GM12878 (cell line): ENCODE measurements around the gene REP15. TPM values are rescaled to one million over a fixed set of nuclear protein-coding genes. Genes with fewer than 3 reads are reported as not detected.

ENCODE experiments used
- ATAC-seq: fragments of 200-7000 bp; cut with Tn5 transposase; 3 replicates; pipeline ENCODE4 v1.9.1; 2020; ENCODE audit warnings: mild to moderate bottlenecking, moderate library complexity
- BruUV-seq: library from RNA; stranded (reverse); fragments of 400-500 nt; replicated peaks from 2 replicates; lab custom pipeline; 2021; lab: Mats Ljungman, UMichigan
- CTCF ChIA-PET: fragments of 300-600 bp; sonication (Branson Sonifier 250); formaldehyde crosslinking; extraction: SDS; loops from one replicate; lab custom pipeline; 2021; ENCODE audit warnings: inconsistent platforms; lab: Yijun Ruan, JAX
- POLR2A ChIA-PET: fragments of 350-600 bp; formaldehyde crosslinking; extraction: SDS; loops from one replicate; lab custom pipeline; 2021; ENCODE audit warnings: inconsistent platforms; lab: Charles Lee
- RAD21 ChIA-PET: fragments of 300-600 bp; sonication (Branson Sonifier 250); formaldehyde crosslinking; loops from one replicate; lab custom pipeline; 2023; ENCODE audit warnings: antibody characterized with exemption; ENCODE audit not compliant: unreplicated experiment; lab: Charles Lee
- SMC1A ChIA-PET: fragments of 300-600 bp; sonication (Branson Sonifier 250); formaldehyde crosslinking; loops from one replicate; lab custom pipeline; 2023; ENCODE audit not compliant: unreplicated experiment, uncharacterized antibody; lab: Charles Lee
- DNase-seq: peaks from one replicate; pipeline ENCODE4 v3.0.0-alpha.2; 2011; ENCODE audit warnings: low read depth, low spot score
- FAIRE-seq: peaks from 3 replicates; lab custom pipeline; 2011; peaks lifted over from hg19 to GRCh38; lab: Jason Lieb, UNC
- H2AFZ ChIP-seq: 2 replicates; pipeline ENCODE4 v1.6.0; 2011; ENCODE audit warnings: low read depth, low read length, control low read depth; ENCODE audit not compliant: control insufficient read depth
- H3K27ac ChIP-seq: 2 replicates; pipeline ENCODE4 v1.5.1; 2011; ENCODE audit warnings: control low read depth; ENCODE audit not compliant: control insufficient read depth, insufficient read depth
- H3K27me3 ChIP-seq, 2 experiments: replicated peaks in 1 of 2; 2 replicates each; pipeline versions ENCODE4 v1.6.0 to v1.6.1; 2011; ENCODE audit warnings: low read length in 1 of 2; ENCODE audit not compliant: control insufficient read depth in 2 of 2, insufficient read depth in 2 of 2
- H3K36me3 ChIP-seq, 2 experiments: 2 replicates each; pipeline ENCODE4 v1.5.1; 2011; ENCODE audit warnings: low read length in 1 of 2; ENCODE audit not compliant: control insufficient read depth in 2 of 2, insufficient read depth in 2 of 2
- H3K4me1 ChIP-seq: 2 replicates; pipeline ENCODE4 v1.6.1; 2011; ENCODE audit warnings: mild to moderate bottlenecking, low read length, moderate library complexity, mixed read lengths; ENCODE audit not compliant: control insufficient read depth, insufficient read depth
- H3K4me2 ChIP-seq: 2 replicates; pipeline ENCODE4 v1.6.0; 2011; ENCODE audit warnings: control low read depth; ENCODE audit not compliant: control insufficient read depth, insufficient read depth
- H3K4me3 ChIP-seq: fragments of 200-600 bp; sonication (generic); 2 replicates; pipeline ENCODE4 v1.5.1; 2016
- H3K79me2 ChIP-seq: 2 replicates; pipeline ENCODE4 v1.6.0; 2011; ENCODE audit warnings: low read length; ENCODE audit not compliant: control insufficient read depth, insufficient read depth
- H3K9ac ChIP-seq: 2 replicates; pipeline ENCODE4 v1.8.0; 2011; ENCODE audit warnings: low read length, control low read depth, mixed read lengths; ENCODE audit not compliant: control insufficient read depth, insufficient read depth
- H3K9me3 ChIP-seq: replicated peaks from 3 replicates; pipeline ENCODE4 v1.5.1; 2011; ENCODE audit warnings: mild to moderate bottlenecking, low read length; ENCODE audit not compliant: control insufficient read depth, insufficient read depth
- H4K20me1 ChIP-seq: 2 replicates; pipeline ENCODE4 v1.6.0; 2011; ENCODE audit not compliant: control insufficient read depth, insufficient read depth
- BHLHE40 ChIP-seq, 2 experiments: fragments of 450-650 bp in 1 of 2; IDR thresholded peaks; 2 replicates each; pipeline ENCODE4 v1.6.1; 2011 to 2017; ENCODE audit warnings: low read depth in 2 of 2, borderline replicate concordance in 1 of 2, improper control_type of control experiment in 1 of 2, low read length in 1 of 2, mild to moderate bottlenecking in 1 of 2
- BMI1 ChIP-seq: fragments of 450-650 bp; IDR thresholded peaks from 2 replicates; pipeline ENCODE4 v1.6.1; 2016; ENCODE audit warnings: mild to moderate bottlenecking, moderate library complexity, borderline replicate concordance
- MTA2 ChIP-seq: fragments of 450-650 bp; IDR thresholded peaks from 2 replicates; pipeline ENCODE4 v1.6.1; 2016; ENCODE audit warnings: low read depth, mild to moderate bottlenecking, moderate library complexity
- NBN ChIP-seq: fragments of 450-650 bp; IDR thresholded peaks from 2 replicates; pipeline ENCODE4 v1.6.1; 2016
- POLR2AphosphoS2 ChIP-seq: IDR thresholded peaks from 2 replicates; pipeline ENCODE4 v1.6.1; 2011; ENCODE audit warnings: low read depth, mild to moderate bottlenecking, low read length, improper control_type of control experiment, moderate library complexity
- SIX5 ChIP-seq: IDR thresholded peaks from 2 replicates; pipeline ENCODE4 v1.6.1; 2011; ENCODE audit warnings: mild to moderate bottlenecking, low read depth, low read length, moderate library complexity; ENCODE audit not compliant: severe bottlenecking
- SMAD1 ChIP-seq: fragments of 450-650 bp; IDR thresholded peaks from 2 replicates; pipeline ENCODE4 v1.6.1; 2018; ENCODE audit warnings: mild to moderate bottlenecking, low read depth; ENCODE audit not compliant: partially characterized antibody
- WGBS: methylation state at CpG from one replicate; pipeline ENCODE4 v1.1.6; 2016; ENCODE audit warnings: low lambda C conversion rate; ENCODE audit not compliant: insufficient replicate concordance, insufficient coverage; ENCODE audit errors: missing lambda C conversion rate; 5-methylcytosine and 5-hydroxymethylcytosine counted together
- in situ Hi-C: fragments of 300-500 bp; cut with MboI; formaldehyde crosslinking; loops from 9 replicates; pipeline ENCODE4 v1.14.3; 2018; ENCODE audit warnings: mixed read lengths
- intact Hi-C: fragments of 100-400 bp; cut with micrococcal nuclease; formaldehyde crosslinking; loops from one replicate; pipeline ENCODE4 v1.14.2; 2022; ENCODE audit not compliant: unreplicated experiment
- polyA plus RNA-seq, 11 experiments: library from polyadenylated mRNA; depleted of rRNA in 4 of 11; unstranded in 6 of 11; stranded (reverse) in 5 of 11; fragments of >200 nt; fragmentation: Nextera tagmentation in 4 of 11; fragmentation: Illumina TruSeq in 1 of 11; extraction: Ambion mirVana in 4 of 11; extraction: Trizol in 1 of 11; gene quantifications; 1 replicate in 1 of 11; 2 replicates in 10 of 11; pipeline versions ENCODE4 v1.2.1 to v1.2.3, GENCODE V29; 2011 to 2016; ENCODE audit warnings: inconsistent platforms in 2 of 11, missing spikeins in 2 of 11, low read depth in 1 of 11
- total RNA-seq, 4 experiments: library from RNA; depleted of rRNA in 3 of 4; stranded (reverse); fragments of >200 nt in 3 of 4; fragmentation: Illumina TruSeq in 1 of 4; extraction: Trizol in 1 of 4; gene quantifications; 2 replicates each; pipeline versions ENCODE4 v1.2.1 to v1.2.3, GENCODE V29; 2013 to 2021
- TF ChIP-seq, protein P1 (sequence below): fragments of 450-650 bp; IDR thresholded peaks from 2 replicates; pipeline ENCODE4 v1.6.1; 2018; ENCODE audit warnings: borderline replicate concordance, mild to moderate bottlenecking; ENCODE audit not compliant: partially characterized antibody

Gene REP15
- total and polyA plus RNA-seq, 10 of the 15 experiments (the other 5 are each of a cell fraction or from before 2014, with no cell fraction given): not detected

DNA sequence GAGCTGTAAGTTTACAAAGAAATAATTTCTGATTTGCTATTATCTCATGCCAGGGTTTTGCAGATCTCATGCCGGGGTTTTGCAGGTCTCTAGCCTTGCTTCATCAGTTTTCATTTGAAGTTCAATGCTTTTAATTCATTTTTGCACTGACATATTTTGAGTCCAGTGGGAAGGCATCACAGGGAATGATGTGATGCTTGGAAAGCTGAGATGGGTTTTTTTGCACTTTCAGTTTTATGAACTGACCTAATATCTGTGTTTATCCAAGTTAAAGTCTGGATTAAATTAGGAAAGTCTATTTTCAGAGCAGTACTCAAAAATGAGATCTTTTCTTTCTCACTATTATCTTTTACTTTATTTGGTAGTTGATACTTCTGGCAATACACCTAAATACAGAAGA is 23.6 kb upstream of the REP15 start:
- FAIRE-seq: no peak
- intact Hi-C loops (no loop called here), in situ Hi-C loops (loop anchor here (25.0 kb wide), 1 partner anchor 235 kb away; the partner anchor contains the start of gene SMCO2)
- no peak overlapping the region for H3K4me2 ChIP-seq
- ChIA-PET RAD21 (no interaction called here), CTCF (interaction anchor here (1.1 kb wide), 1 partner anchor 238 kb away, joined by 4 read pairs; no protein-coding TSS in a partner anchor), SMC1A (no interaction called here), POLR2A (no interaction called here)
- no peaks in the 10 kb centered on the region for H3K4me1 ChIP-seq
- H3K79me2 ChIP-seq: no peaks in the 10 kb centered on the region
- H3K9ac ChIP-seq: no peak overlapping the region
- DNase-seq: no peak
- TF ChIP-seq NBN (no peak), POLR2AphosphoS2 (no peak), SMAD1 (no peak), BHLHE40 (IDR thresholded peaks at IDR 0.05; ENCODE audit: borderline replicate concordance in 1 of 2, low read depth in 2 of 2, low read length in 1 of 2) (no peak), SIX5 (no peak), MTA2 (no peak), BMI1 (no peak)
- TF ChIP-seq, protein P1, sequence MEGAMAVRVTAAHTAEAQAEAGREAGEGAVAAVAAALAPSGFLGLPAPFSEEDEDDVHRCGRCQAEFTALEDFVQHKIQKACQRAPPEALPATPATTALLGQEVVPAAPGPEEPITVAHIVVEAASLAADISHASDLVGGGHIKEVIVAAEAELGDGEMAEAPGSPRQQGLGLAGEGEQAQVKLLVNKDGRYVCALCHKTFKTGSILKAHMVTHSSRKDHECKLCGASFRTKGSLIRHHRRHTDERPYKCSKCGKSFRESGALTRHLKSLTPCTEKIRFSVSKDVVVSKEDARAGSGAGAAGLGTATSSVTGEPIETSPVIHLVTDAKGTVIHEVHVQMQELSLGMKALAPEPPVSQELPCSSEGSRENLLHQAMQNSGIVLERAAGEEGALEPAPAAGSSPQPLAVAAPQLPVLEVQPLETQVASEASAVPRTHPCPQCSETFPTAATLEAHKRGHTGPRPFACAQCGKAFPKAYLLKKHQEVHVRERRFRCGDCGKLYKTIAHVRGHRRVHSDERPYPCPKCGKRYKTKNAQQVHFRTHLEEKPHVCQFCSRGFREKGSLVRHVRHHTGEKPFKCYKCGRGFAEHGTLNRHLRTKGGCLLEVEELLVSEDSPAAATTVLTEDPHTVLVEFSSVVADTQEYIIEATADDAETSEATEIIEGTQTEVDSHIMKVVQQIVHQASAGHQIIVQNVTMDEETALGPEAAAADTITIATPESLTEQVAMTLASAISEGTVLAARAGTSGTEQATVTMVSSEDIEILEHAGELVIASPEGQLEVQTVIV: no peak
- no peak overlapping the region for H2AFZ ChIP-seq
- H3K27me3 ChIP-seq: no peaks in the 10 kb centered on the region
- no peak overlapping the region for H3K4me3 ChIP-seq
- H3K27ac ChIP-seq: no peak overlapping the region
- no peak for ATAC-seq
- WGBS: 54% methylated on average over 1 of the region's 1 CpG
- no peaks in the 10 kb centered on the region for H3K9me3 ChIP-seq
- no peaks in the 10 kb centered on the region for H4K20me1 ChIP-seq
- H3K36me3 ChIP-seq: no peaks in the 10 kb centered on the region; a peak in 1 of 4 replicates
- no TSS peak for BruUV-seq
